DMS153 treated with DMSO at 0.1 percent for 48 hours (cell line): ENCODE data around the gene KCNC1.

Source experiments
- DNase-seq: peaks from one replicate; lab custom pipeline; 2025; ENCODE audit not compliant: unreplicated experiment; lab: John Stamatoyannopoulos, UW

Gene KCNC1

DNA sequence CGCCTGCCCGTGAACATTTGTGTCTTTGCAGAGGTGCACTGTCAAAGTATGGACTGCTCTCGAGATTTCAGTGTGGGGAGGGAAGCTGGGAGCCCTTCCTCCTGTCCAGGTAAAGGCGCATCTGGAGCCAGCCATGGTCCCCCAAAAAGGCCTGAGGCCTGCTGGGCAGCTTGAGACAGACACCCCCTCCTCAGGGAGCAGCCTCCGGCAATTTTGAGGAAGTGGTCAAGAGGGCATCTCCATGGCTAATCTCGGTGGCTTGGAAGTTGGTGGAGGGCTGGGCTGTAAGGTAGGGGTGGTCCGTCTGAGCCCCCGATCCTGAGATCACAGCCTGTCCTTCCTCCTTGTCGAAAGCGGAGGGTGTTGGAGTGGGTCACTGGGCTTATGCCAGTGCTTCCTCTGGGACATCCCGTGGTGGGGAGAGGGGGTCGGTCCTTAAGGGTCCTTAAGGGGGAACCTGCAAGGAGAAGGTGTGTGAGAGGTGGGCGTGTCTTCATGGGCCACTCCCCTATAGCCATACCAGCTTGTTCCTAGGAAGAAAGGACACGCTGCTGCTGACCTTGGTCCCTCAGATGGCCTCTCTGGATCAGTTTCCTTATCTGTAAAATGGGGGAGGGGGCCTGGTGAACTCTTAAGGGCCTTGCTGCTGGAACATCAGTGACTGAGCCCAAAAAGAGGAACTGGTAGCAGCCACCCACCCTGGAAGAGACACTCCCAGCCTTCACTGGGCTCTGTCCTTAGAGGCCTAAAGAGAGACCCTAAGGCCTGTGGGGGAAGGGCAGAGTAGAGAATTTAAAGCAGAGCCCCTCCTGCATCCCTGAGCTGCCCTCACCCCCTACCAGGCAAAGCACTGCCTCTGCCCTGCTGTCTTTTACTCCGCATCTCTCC lies 2.6 kb downstream of the KCNC1 start:
- DNase-seq = no peak

DNA sequence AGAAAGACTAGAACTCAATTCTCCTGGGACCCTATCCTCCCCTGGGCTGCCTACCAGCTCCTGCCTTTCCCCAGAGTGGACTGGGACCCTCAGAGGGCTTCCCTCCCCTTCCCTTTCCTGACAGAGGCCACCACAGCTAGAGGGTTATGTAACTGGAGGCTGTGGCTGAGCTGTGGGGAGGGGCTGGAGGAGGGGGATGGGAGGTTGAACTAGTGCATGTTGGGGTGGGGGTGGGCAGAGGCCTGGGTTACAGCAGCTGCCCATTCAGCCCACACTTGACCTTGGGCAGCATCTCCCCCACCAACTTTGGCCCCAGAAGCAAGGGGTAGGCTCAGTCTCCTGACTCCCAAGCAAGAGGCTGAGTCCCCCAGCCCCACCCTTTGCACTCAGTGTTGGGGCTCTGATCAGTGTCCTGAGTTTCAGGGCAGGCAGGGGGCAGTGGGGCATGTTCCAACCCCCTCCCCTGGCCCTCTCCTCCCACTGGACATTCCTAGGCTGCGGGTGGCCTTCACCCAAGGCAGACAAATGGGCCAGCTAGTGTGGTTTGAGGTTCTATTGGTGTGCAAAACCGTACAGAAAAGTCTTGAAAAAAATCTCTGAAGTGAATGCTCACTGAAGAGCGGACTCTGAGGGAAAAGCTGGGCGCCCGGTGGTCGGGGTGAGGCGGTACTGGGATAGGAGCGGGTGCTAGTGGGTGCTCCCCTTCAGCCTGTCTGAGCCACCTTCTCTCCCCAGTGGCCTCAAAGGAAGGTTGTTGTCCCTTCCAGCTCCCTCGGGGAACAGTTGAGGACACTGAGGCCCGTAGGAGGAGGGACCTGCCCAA lies 3.8 kb downstream of the KCNC1 start:
- DNase-seq = no peak

DNA sequence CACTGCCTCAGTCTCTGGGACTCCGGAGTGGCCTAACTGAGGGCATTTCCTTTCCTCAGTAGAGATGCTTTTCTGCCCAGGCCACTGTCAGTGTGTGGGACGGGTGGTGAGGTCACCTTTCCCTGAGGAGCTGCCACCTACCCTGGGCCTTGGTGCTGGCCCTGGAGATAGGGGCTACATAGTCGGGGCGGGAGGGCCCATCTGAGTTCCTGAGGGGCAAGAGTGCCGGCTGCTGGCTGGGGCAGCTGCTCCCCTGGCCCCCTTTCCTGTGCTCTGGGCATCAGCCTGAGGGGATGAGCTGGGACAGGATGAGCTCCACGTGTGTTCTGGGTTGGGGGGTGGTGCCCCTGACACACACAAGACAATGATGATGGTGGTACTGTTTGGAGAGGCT lies 5.4 kb downstream of the KCNC1 start:
- no peak for DNase-seq

DNA sequence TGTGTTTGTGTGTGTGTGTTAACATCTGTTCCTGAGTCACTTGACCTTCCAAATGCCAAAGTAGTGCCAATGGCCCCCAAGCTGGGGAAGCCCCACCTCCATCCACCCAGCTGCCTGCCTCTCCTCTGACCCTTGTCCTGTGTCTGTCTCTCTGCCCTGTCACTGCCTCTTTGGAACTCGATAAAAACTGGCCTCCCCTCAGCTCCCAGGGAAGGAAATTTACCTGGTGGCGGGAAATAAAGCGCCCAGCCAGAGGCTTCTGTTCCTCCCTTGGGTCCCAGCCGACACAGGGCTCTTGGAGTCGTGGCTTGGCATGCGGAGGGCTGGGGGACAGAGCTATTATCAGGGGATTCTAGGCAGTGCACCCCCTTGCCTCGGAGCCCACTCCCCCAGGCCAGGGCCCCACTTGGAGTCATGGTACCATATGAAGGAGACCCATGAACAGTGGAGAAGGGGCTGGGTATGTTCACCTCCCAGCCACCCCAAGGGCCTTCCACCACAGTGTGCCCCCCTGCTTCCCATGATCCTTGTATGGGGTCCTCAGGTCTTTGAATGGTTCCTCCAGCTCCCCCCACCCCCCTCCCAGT lies 6.2 kb downstream of the KCNC1 start:
- DNase-seq = no peak

DNA sequence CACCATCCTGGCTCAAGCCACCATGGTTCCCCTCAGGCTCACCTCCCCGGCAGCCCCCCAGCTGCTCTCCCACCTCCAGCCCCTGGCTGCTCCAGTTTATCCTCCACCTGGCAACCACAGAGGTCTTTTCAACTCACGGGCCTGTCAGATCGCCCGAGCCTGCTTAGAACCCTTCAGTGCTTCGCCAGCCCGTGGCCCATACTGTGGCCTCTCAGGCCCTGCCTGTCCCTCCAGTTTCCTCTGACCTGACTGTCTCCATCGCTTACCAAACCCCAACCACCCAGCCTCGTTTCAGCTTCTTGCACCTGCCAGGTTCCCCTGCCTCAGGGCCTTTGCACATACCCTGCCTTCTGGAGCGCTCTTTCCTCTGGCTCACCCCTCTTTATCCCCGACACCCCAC lies 6.9 kb downstream of the KCNC1 start:
- no peak for DNase-seq

DNA sequence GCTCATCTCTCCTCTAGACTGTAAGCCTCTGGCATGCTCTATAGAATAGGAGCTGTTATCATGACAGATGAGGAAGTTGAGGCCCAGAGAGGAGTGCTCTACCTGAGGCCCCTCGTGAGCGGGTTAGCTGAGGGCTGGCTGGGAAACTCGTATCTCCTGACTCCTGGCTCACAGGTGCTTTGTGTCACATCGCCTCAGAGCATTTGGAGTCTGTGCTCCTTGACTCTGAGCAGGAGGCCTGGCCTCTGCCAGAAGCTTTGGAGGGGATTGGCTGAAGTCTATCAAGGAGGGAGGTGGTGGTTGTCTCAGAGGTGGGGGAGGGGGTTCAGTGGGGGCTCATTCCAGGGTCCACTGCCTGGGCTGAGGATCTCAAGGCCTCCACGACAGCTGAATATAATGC lies 7.4 kb downstream of the KCNC1 start:
- DNase-seq = no peak

DNA sequence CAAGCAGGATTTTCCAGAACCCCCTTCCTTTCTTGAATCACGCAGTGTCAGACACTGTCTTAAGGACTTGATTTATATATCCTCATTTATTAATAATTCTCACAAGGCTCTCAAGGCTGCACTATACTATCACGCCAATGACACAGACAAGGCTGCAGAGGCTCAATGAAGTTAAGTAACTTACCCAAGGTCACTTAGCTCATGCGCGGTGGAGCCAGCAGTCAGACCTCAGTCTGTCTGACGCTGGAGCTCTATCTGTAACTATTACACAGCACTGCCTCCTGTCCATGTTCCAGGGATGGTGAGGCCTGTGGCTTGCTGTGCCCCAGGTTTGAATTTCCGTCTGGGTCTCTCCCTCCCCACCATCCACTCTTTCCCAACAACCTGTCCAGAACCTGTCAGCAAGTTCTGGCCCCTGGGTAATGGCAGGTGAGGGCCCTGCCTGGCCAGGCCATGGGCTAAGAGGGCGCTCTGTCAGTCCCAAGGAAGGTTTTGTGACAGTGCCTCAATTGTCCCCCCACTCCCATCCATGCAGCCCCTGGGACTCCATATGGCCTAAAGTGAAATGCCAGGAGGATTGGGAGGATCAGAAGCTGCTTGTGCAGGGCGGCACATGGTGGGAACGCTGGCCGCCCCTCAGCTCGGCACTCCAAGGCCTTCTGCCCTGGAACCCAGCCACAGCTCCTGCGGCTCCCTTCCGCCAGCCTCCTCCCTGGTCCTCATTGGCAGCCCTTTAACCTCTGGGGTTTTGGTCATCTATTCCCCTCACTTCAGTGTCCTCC lies 8.6 kb downstream of the KCNC1 start:
- DNase-seq = no peak

DNA sequence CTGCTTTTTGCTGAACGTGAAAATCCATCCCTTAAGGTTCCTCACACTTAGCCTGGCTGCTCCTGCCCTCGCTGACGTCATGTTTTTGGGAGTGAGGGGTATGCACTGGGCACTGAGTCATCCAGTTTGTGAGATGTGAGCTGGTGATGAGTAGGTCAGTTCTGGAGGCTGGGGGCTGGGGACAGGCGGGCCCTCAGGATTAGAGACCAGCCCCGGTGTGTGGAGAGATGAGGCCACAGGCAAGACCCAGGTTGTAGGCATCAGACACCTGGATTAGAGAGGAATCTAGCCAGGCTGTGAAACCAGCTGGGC lies 9.2 kb downstream of the KCNC1 start:
- no peak for DNase-seq

DNA sequence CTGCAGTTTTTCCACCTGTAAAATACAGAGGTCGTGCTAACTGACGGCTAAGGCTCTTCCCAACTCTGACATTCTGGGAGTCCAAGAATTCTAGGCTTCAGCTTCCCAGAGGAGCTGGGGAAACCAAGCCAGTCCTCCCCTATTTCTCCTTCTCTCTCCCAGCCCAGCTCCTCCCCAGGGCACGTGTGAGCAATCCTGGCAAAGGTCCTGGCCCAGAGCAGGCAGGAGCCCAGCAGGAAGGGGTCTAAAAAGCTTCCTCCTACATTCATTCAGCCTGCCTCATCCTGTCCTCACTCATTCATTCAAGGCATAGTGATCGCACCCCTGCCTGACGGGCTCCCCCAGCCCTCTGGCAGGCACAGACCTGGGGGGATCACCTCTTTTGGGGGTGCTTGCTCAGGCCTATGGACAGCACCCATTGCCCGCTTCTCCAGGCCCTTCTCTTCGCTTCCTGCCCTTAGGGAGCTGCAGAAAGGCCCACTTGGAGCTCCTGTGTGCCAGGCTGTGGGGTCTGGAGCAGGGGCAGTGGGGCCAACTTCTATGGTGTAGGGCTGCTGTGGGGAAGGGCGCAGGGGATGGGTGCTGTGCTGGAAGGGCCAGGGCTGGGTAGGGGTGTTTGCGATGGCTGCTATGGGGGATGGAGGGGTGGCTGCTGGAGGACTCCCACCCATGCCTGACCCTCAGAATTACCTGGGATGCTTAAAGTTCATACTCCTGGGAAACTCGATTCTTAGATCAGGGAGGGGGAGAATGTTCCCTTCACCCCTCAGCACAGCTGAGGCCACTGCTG lies 9.8 kb downstream of the KCNC1 start:
- no peak for DNase-seq

DNA sequence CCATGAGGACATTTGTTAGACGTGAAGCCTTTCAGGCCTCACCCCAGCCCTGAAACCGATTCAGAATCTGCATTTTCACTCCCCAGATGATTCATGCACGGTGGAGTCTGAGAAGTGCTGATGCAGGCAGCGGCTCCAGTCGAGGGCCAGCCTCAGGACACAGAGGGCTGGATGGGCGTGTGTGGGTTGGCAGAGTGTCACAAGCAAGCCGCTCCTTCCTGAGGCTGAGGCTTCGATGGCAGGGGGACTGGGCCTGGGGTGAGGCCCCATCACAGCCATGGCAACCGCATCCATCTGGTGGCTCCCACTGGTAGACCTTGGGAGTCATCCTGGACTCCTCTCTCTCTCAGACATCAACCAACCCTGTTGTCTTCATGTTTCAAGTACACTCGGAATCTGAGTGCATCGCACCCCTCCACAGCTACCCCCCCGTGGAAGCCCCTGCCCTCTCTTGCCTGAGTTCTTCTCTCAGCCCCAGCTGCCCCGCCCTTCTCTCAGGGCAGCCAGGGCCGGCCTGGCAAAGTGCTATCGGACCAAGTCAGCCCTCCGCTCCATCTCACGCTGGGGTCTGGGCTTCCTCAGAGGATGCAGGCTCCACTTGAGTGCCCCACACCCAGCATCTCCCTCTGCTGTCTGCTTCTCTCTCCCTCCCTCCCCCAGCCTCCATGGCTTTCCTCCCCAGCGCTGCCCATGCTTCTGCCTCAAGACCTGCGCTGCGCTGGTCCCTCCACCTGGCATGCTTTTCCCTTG lies 10.6 kb downstream of the KCNC1 start:
- DNase-seq = no peak

DNA sequence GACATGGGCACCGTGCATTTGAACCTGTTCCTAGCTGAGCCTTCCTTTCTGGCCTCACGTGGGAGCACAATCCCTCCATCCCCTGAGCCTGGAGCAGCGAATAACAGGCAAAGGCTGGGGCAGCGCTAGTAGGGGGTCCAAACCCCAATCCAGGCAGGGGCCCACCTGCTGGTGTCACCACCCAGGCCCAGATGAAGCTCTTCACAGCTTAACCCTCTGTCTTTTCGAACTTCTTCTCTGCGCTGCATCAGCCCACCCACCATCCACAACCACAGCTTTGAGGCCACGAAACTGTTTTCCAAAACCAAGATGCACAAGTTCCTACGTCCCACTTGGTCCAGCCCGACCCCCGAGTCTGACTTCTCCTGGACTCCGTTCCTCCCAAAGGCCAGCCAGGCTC lies 11.5 kb downstream of the KCNC1 start:
- DNase-seq = no peak

DNA sequence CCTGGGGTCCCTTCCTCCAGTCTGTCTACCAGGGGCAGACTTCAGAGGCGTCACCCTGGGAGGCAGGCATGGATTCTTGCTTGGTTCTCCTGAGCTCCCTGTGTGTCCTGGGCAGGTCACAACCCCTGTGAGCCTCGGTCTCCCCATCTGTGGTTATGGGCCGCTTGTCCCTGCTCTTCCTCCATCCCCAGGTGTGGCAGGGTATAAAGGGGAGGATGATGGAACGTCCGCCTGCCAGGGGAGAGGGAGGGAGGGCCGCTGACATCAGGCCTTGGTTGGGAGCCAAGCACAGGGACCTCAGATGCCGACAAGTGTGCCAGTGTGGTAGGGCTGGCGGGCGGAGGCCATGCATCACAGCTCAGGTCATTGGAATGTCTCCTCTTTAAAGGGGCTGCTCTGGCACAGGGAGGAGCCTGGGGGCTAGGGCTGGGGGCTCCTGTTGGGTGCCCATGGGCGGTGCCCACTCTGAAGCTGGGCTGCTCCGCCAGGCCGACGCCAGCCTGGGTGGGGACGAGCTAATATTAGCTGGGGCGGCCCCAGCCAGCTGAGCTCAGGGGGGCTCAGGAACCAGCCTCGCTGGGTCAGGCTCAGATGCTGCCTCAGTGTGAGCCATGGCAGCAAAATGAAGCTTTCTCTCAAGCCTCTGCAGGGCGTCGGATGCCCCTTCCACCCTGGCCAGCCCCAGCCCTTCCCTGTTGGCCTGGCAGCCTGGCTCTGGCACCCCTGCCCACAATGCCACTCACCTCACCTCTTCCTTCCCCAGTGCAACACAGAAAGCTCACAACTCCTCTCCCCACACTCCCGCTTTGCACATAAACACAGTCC lies 12.8 kb downstream of the KCNC1 start:
- no peak for DNase-seq

DNA sequence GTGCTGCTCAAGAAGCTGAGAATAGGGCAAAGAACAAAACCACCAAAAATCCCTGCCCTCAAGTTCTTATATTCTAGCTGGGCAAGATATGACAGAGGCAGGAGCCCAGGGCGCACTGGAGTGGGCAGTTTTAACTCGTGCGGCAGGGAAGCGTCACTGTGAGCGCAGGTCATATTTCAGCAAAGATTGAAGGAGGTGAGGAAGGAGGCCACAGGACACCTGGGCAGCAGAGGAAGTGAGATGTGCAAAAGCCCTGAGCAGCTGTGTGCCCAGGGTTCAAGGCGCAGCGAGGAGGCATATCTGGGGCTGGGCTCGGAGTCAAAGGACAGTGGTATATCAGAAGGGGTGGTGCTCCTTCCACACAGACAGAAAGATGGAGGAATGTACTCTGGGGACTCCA lies 13.5 kb downstream of the KCNC1 start:
- DNase-seq = no peak

DNA sequence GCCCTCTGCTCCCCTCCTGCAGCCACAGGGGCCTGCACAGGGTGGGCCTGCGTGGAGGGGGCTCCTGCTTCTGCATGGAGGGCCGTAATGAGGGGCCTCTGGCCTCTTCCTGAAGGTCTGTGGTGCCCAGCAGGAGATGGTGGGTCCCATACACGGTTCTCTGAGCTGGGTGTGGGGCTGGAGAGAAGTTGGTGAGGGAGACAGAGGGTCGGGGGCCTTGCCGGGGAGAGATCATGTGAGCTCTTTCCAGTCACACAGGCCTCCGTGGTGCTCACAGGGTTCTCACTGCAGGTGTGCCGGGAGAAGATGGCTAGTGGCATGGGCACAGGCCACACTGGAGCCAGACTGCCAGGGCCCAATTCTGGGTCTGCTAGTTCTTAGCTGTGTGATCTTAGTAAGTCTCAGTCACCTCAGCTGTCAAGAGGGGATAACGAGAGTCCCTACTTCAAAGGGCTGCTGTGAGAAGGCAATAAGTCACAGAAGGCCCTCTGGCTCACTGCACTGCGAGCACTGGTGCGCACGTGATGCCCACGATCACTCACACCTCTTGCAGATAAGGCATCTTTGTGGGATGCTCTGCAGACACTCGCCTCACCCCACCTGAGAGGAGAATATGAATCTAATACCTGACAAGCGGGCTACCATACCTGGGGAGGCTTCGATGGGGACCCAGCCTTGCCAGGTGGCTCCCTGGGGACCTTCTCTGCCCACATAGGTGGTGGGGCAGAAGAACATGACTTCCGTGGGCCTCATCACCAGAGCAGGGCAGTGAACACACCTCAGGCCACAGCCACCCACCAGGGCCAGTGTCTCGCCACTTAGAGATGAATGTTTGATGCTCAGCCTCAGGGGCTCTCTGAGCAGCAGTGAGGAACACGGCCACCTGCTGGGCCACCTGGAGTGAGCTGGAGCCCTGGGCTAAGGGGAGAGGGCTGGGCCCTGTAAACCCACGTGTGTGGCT lies 14.5 kb downstream of the KCNC1 start:
- no peak for DNase-seq

DNA sequence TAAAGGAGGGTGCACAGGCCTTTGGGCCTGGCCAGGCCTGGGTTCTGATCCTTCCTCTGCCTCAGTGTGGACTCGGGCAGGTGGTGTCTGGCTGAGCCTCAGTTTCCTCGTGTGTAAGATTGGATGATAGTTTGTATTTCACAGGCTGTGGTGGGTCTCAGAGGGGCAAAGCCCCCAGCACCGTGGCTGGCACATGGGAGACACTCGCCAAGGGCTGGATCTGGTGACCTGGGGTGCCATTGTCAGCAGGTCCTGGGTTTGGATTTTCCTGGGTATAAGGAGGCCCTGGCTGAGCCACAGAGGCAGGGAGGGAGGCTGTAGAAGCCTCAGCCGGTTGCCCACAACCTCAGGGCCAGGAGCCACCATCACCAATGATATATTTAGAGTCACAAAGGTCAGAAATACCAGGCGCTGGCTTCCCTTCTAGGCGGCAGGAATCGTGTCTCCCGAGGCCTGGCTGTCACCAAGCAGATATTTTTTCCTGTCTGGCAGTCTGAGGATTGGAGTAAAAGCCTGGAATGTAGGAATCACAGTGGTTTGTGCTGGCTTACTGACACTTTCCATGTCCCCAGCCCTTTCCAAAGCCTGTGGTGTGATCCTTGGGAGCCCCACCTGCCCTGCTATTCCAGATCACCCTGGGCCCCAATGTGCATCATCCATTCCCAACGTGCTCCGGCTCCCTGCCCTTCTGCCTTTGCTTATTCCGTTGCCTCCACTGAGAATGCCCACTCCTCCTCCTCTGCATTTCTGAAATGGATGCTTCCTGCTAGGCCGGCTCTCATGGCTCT lies 15.6 kb downstream of the KCNC1 start:
- DNase-seq = no peak

DNA sequence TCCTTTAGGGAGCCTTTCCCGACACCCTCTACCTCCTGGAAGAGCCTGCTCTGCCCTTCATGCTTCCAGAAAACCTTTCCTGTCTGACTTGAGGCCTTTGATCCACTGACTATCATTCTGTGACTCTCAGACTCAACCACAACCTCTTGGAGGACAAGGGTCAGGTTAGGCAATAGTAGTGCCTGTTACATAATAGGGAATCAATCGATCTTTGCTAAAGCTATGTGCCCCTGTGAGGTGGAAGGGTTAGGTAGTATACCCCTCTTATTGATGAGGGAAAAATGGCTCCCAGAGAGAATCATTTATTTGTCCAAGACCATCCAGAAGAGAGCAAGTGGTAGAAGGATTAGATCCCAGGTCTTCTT lies 16.2 kb downstream of the KCNC1 start:
- no peak for DNase-seq

DNA sequence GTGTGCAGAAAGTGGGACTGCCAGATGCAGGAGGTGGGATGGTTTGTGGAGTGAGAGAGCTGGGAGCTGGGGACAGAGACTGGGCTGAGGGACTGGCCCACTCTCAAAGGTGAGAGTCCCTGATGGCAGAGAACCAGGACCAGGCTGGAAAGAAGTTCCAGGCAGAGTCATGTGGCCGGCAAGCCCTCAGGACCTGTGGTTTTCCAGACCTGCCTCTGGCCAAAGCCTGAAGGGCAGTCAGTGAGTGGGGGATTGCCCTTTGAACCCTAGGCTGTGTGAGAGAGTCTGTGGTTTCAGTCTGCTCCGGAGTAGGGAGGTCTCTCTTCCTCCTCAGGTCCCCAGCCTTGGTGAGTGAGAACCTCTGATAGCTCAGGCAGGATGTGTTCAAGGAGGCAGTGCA lies 17.0 kb downstream of the KCNC1 start:
- no peak for DNase-seq
